Sigmoid colon (tissue), 4 donors: Measurements from ENCODE around the gene PPA2.

Experiments
- POLR2A ChIP-seq, 2 donors: fragments of 450-650 bp; IDR thresholded peaks; one replicate each; pipeline ENCODE4 v1.6.1; 2016; ENCODE audit warnings: antibody characterized with exemption in 2 of 2, mild to moderate bottlenecking in 2 of 2, moderate library complexity in 2 of 2
- POLR2AphosphoS5 ChIP-seq, 4 donors: sonication (generic); formaldehyde crosslinking; IDR thresholded peaks; one replicate each; pipeline ENCODE4 v1.6.1; 2017; ENCODE audit warnings: antibody characterized with exemption in 4 of 4
- TF ChIP-seq, protein P1 (sequence below), 4 experiments: fragments of 450-650 bp in 3 of 4; fragments of 200-600 bp in 1 of 4; IDR thresholded peaks; one replicate each; pipeline ENCODE4 v1.5.1; 2016 to 2019; ENCODE audit warnings: antibody characterized with exemption in 4 of 4, mild to moderate bottlenecking in 3 of 4, moderate library complexity in 2 of 4

- TF ChIP-seq, protein P1, sequence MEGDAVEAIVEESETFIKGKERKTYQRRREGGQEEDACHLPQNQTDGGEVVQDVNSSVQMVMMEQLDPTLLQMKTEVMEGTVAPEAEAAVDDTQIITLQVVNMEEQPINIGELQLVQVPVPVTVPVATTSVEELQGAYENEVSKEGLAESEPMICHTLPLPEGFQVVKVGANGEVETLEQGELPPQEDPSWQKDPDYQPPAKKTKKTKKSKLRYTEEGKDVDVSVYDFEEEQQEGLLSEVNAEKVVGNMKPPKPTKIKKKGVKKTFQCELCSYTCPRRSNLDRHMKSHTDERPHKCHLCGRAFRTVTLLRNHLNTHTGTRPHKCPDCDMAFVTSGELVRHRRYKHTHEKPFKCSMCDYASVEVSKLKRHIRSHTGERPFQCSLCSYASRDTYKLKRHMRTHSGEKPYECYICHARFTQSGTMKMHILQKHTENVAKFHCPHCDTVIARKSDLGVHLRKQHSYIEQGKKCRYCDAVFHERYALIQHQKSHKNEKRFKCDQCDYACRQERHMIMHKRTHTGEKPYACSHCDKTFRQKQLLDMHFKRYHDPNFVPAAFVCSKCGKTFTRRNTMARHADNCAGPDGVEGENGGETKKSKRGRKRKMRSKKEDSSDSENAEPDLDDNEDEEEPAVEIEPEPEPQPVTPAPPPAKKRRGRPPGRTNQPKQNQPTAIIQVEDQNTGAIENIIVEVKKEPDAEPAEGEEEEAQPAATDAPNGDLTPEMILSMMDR (IDR thresholded peaks at IDR 0.05): no peak
- TF ChIP-seq POLR2A (IDR thresholded peaks at IDR 0.05) (no peak), POLR2AphosphoS5 (IDR thresholded peaks at IDR 0.05) (no peak)
These were observed 41.4 kb downstream of the PPA2 start for GRCh38 chr4:105432438-105432837.
